Mononuclear cell (primary cell): ENCODE measurements around the gene CARD11. TPM values are rescaled to one million over a fixed set of nuclear protein-coding genes. Genes with fewer than 3 reads are reported as not detected.

ENCODE experiments used
- H3K27me3 ChIP-seq: 2 replicates; pipeline ENCODE4 v1.6.0; 2011; ENCODE audit warnings: low read length, control low read depth; ENCODE audit not compliant: insufficient read depth
- H3K4me1 ChIP-seq: 2 replicates; pipeline ENCODE4 v1.5.1; 2011; ENCODE audit warnings: mild to moderate bottlenecking, low read length, control low read depth; ENCODE audit not compliant: insufficient read depth
- H3K4me3 ChIP-seq: 2 replicates; pipeline ENCODE4 v1.5.1; 2011; ENCODE audit warnings: mild to moderate bottlenecking, low read length, moderate library complexity
- H3K9me3 ChIP-seq: 2 replicates; pipeline ENCODE4 v1.5.1; 2011; ENCODE audit warnings: low read depth, mild to moderate bottlenecking, control low read depth, low read length
- total RNA-seq: library from RNA; depleted of rRNA; stranded (reverse); fragments of >200 nt; gene quantifications from one replicate; pipeline ENCODE4 v1.2.3, GENCODE V29; 2012

The CARD11 gene
- total RNA-seq, 1 donor = 39.1 TPM

- H3K4me3 ChIP-seq = no peak overlapping the region
- peaks cover 9% of the 10 kb centered on the region for H3K4me1 ChIP-seq
- no peaks in the 10 kb centered on the region for H3K27me3 ChIP-seq
- no peaks in the 10 kb centered on the region for H3K9me3 ChIP-seq
Measured at GRCh38 chr7:2883101-2883500, 160.6 kb downstream of the CARD11 start.

DNA sequence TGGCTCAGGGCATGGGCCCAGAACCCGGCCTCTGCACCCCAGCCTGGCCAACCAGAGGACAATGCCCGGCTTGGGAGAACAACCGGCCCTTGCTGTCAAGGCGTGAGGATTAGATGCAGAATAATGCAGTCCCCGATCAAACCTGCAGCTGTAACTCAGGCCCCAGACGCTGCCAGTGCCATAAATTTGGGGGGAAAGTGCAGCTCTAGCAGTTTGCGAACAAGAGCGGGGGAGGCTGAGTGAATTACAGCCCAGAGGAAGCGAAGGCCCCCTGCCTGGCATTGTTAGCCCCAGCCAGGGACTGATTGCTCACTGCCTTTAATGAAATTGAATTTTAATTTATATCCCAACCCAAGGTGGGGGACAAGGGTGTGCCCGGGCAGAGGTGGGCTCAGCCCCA, 161.6 kb downstream of the CARD11 start:
- no peak overlapping the region for H3K4me3 ChIP-seq

DNA sequence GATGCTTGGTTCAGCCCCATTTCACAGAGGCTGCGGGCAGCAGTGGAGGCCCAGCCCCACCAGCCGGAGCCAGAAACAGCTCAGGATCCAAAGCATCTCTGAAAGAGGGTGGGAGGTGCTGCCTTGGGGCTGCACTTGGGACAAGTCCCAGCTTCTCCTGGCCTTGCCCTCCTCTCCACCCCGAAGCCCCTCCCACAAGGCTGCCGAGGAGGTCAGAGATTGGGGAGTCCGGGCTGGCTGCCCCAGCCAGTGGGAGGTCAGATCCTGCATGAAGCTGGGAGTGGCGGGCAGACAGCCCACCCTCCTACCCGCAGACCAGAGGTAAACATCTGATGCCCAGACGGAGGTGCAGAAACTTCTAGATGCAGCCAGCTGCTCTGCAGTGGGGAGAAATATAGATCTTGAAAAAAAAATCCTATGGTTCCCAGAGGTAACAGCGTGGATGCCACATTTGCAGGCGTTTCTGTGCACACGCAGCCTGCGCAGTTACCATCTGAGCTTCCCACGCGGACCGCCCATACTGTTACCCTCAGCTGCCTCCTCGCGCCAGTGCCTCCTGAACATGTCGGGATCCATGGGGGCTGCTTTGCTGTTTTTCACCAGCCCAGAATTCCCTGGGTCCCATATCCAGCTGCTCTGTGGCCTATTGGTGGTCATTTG, 162.7 kb downstream of the CARD11 start:
- no peak overlapping the region for H3K4me3 ChIP-seq
- peaks cover 9% of the 10 kb centered on the region for H3K4me1 ChIP-seq
- no peaks in the 10 kb centered on the region for H3K9me3 ChIP-seq

More for the DNA sequence above, 161.6 kb downstream of the CARD11 start:
- Histone ChIP-seq H3K27me3 (no peaks in the 10 kb centered on the region), H3K4me1 (peaks cover 9% of the 10 kb centered on the region), H3K9me3 (no peaks in the 10 kb centered on the region)

GRCh38 chr7:2880051-2880450, 163.6 kb downstream of the CARD11 start:
- no peaks in the 10 kb centered on the region for H3K9me3 ChIP-seq
- H3K4me3 ChIP-seq = no peak overlapping the region
- no peaks in the 10 kb centered on the region for H3K27me3 ChIP-seq
- peaks cover 9% of the 10 kb centered on the region for H3K4me1 ChIP-seq

More for the DNA sequence above, 162.7 kb downstream of the CARD11 start:
- H3K27me3 ChIP-seq = no peaks in the 10 kb centered on the region

DNA sequence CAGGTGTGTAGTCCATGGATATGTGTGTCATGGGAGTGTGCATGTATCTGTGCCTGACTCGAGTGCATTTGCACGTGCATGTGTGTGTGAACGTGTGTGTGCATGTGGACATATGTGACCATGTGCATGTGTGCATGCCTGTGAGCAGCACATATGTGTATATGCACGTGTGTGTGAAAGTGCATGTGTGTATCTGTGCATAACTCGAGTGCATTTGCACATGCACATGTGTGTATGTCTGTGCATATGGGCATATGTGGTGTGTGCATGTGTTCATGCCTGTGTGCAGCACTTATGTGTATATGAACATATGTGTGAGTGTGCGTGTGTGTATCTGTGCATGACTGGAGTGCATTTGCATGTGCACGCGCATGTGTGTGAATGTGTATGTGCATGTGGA, 164.3 kb downstream of the CARD11 start:
- no peaks in the 10 kb centered on the region for H3K9me3 ChIP-seq
- no peak overlapping the region for H3K4me3 ChIP-seq
- H3K27me3 ChIP-seq = no peaks in the 10 kb centered on the region
- H3K4me1 ChIP-seq = peaks cover 9% of the 10 kb centered on the region

- H3K4me3 ChIP-seq = no peak overlapping the region
- no peaks in the 10 kb centered on the region for H3K27me3 ChIP-seq
- H3K4me1 ChIP-seq = peaks cover 9% of the 10 kb centered on the region
- no peaks in the 10 kb centered on the region for H3K9me3 ChIP-seq
Measured at GRCh38 chr7:2878306-2878705, 165.4 kb downstream of the CARD11 start.

DNA sequence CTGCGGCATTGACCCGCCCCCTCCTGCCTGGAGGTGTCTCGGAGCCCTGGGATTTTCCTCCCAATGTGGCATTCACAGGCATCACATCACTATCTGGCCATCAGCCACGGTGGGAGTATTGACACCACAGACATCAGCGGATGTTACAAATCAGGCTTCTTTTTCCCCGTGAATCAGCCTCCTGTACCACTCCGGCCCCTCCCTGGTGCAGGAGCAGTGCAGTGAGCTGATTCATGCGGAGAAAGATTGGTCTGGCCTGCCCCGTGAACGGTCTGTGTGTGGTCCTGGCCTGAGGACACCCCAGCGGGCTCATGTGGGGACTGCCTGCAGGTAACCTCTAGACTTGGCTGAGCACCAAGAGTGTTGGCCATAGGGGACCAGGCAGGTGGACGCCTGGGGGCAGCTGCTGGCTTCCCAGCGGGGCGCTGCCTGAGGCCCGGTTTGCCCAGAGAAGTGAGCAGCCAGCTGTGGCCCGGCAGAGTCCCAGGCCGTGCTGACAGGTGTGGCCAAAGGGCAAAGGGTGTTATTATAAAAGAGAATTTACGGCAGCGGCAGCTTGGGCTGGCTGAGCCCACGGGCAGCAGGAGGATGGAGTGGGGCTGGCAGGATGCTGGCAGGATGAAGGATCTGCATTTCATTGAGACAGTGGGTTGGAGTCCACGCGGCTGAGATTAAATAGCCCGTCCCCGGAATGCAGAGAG, 167.5 kb downstream of the CARD11 start:
- Histone ChIP-seq H3K4me1 (peaks cover 9% of the 10 kb centered on the region), H3K4me3 (no peak overlapping the region), H3K27me3 (no peaks in the 10 kb centered on the region), H3K9me3 (no peaks in the 10 kb centered on the region)

DNA sequence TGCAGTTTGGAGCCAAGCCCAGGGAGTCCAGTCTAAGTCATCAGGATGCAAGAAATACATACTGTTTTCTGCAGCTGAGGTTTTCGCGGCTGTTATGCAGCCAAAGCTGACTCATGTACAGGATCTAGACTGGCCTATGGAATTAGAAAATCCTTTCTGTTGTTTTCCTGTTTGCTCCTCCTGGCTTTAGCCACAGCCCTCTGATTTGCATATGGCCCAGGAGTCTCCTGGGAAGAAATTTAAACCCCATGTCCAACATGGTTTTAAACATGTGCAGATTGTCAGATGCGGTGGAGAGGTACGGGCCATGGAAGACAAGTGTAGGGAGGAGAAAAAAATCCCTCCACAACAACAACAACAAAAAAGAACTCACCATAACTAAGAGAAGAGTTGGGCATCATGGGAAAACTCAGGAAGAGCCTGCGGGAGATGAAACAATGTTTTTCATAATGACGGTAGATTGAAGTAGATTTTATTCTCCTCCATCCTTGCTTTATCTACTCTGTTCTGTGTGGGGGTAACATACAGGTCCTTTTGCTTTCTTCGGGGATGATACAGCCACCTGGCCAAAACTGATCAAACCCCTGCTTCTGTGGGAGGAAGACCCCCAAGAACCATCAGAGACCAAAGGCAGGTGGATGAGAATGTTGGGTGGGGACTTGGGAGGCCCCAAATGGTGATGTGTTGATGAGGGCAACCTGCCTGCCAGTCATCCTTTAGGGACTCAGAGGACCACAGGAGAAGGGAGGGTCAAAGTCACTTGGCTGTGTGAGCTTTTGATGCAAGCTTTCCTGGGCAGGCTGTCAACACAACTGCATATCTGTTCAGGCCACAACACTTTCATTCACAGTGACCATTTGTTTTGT, 169.7 kb downstream of the CARD11 start:
- Histone ChIP-seq H3K4me3 (no peak overlapping the region), H3K27me3 (no peaks in the 10 kb centered on the region), H3K9me3 (no peaks in the 10 kb centered on the region), H3K4me1 (peaks cover 19% of the 10 kb centered on the region)

DNA sequence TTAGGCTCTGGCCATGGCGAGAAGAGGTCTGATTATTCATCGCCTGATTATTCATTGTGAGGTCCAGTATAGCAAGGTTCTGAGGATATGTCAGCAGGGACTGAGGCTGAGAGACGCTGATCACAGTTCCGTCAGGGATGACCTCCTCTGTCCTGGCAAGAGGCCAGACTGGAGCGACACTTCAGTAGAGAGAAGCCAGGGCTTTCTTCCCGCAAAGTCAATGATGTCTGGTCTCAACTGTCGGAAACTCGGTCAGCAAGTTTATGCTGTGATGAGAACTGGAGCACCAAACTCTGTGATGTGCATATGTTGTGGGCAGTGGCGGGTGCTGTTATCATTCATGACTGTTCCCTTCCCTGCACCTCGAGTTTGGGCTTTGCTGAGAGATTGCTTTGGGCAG, 170.5 kb downstream of the CARD11 start:
- Histone ChIP-seq H3K9me3 (no peaks in the 10 kb centered on the region), H3K4me3 (no peak overlapping the region), H3K4me1 (peaks cover 13% of the 10 kb centered on the region), H3K27me3 (no peaks in the 10 kb centered on the region)

- peaks cover 13% of the 10 kb centered on the region for H3K4me1 ChIP-seq
- H3K27me3 ChIP-seq = no peaks in the 10 kb centered on the region
- H3K4me3 ChIP-seq = no peak overlapping the region
- no peaks in the 10 kb centered on the region for H3K9me3 ChIP-seq
Measured at GRCh38 chr7:2872296-2872874, 171.3 kb downstream of the CARD11 start.

GRCh38 chr7:2870471-2870931, 173.2 kb downstream of the CARD11 start:
- H3K9me3 ChIP-seq = no peaks in the 10 kb centered on the region
- no peak overlapping the region for H3K4me3 ChIP-seq
- peaks cover 13% of the 10 kb centered on the region for H3K4me1 ChIP-seq
- H3K27me3 ChIP-seq = no peaks in the 10 kb centered on the region

DNA sequence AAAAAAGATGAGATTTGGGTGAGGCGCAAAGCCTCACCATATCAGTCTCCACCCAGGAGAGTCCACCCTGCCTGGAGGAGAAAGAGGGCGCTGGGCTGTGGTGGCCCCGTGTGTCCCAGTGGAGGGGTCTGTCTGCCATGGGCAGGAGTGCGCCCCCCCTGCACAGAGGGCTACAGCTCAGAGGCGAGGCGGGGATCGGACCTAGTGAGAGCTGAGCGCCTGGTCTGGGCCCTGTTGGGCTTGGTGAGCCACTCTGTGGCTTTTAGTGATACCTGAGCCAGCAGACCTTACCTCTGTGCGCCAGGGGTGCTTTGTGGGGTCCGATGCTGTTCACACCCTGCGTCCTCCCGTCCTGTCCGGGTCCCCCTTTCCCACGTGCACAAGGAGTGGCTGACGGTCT, 173.7 kb downstream of the CARD11 start:
- Histone ChIP-seq H3K4me3 (no peak overlapping the region), H3K27me3 (no peaks in the 10 kb centered on the region), H3K4me1 (peaks cover 13% of the 10 kb centered on the region), H3K9me3 (no peaks in the 10 kb centered on the region)

GRCh38 chr7:2866601-2867000, 177.1 kb downstream of the CARD11 start:
- Histone ChIP-seq H3K27me3 (no peaks in the 10 kb centered on the region), H3K4me3 (no peak overlapping the region), H3K9me3 (no peaks in the 10 kb centered on the region), H3K4me1 (peaks cover 41% of the 10 kb centered on the region)

DNA sequence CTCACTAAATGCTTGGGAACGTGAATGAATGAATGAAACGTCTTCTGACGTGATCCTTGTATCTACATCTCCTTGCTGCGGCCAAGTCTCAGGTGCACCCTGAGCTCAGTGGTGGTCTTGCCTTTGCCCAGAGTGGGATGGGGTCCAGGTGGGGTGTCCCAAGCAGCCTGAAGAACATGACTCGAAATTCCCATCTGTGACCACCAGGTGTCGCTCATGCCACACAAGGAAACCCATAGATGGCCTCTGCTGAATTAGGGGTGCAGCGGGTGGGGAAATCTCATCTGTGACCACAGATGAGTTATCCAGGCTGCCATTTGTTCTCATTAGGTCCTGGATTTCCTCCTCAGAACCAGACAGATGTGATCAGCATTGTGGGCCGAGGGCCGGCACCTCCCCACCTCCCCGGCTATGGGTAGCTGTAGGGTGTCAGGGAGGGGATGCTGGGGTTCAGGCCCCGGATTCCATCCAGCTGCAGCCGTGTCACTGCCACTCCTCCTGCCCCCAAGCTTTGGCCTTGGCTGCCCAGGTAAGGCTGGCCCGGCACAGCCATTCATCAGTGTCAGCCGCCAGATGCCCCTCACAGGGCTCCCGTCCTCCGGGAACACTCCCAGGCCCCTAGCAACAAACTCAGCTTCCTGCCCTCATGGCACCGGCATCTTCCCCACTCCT, 178.5 kb downstream of the CARD11 start:
- no peaks in the 10 kb centered on the region for H3K27me3 ChIP-seq

More for the DNA sequence above, 178.5 kb downstream of the CARD11 start:
- Histone ChIP-seq H3K4me1 (peaks cover 30% of the 10 kb centered on the region), H3K4me3 (no peak overlapping the region), H3K9me3 (no peaks in the 10 kb centered on the region)
